Measurements from ENCODE around the gene VIPAS39. TPM values are rescaled to one million over a fixed set of nuclear protein-coding genes. Genes with fewer than 3 reads are reported as not detected.

Gene VIPAS39
- total and polyA plus RNA-seq, 9 of the 15 experiments (the other 6 are each of a cell fraction or from before 2014, with no cell fraction given): 5.7 to 25.6 (median 9.9) TPM

DNA sequence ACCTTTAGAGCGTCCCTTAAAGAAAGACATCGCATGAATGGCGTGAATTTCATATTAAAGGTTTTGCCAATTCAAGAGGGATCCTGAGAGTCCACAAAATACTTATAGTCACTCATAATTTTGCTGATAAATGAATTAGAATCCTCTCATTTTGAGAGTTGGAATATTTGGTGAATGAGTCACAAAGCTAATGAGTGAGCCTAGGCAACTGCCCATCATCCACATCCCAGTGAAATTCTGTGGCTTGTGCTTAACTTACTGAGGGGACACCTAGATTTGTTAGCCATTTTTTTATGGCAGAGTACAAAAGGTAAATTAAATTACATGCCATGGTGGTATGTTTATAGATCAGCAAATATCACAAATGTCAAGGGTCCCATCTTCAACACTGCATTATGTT lies 21.4 kb downstream of the VIPAS39 start:
- Histone ChIP-seq H3K4me1 (replicated peaks in 1 of 2; ENCODE audit: control insufficient read depth in 2 of 2, insufficient read depth in 2 of 2, low read length in 2 of 2) (no peaks in the 10 kb centered on the region), H3K4me3 (no peak overlapping the region), H3K36me3 (ENCODE audit: control insufficient read depth, insufficient read depth, low read length) (peaks cover 12% of the 10 kb centered on the region; the same call in 1 of the 3 replicates), H3K9ac (ENCODE audit: insufficient read depth in 1 of 2, low read depth in 2 of 2, low read length in 2 of 2) (no peak overlapping the region), H3K27ac (ENCODE audit: extremely low read depth, low read depth, low read length) (no peak overlapping the region), H3K9me1 (ENCODE audit: control insufficient read depth, insufficient read depth, low read length) (no peaks in the 10 kb centered on the region), H3K27me3 (ENCODE audit: control insufficient read depth in 2 of 2, insufficient read depth in 2 of 2, low read length in 2 of 2) (no peaks in the 10 kb centered on the region), H3K9me3 (replicated peaks; ENCODE audit: control insufficient read depth, insufficient read depth, low read depth, low read length) (no peaks in the 10 kb centered on the region), H3K4me2 (ENCODE audit: insufficient read depth, low read length) (no peak overlapping the region), H2AFZ (ENCODE audit: low read depth, low read length) (no peak overlapping the region), H4K20me1 (replicated peaks; ENCODE audit: control insufficient read depth, insufficient read depth, low read length) (no peaks in the 10 kb centered on the region), H3K79me2 (ENCODE audit: control insufficient read depth, insufficient read depth, low read length) (no peaks in the 10 kb centered on the region)
- WGBS (ENCODE audit: insufficient coverage, low coverage, missing lambda C conversion rate): 94% methylated on average over 3 of the region's 3 CpGs
- no peak for ATAC-seq
- CTCF ChIA-PET (ENCODE audit: low intra/inter-chr PET ratio): no interaction called here
- POLR2A ChIA-PET: no interaction called here
- no peak for FAIRE-seq
- intact Hi-C loops (cut with micrococcal nuclease): no loop called here
- in situ Hi-C loops (cut with MboI): no loop called here
- BruUV-seq (replicated peaks): no TSS peak
- TF ChIP-seq, protein P1, sequence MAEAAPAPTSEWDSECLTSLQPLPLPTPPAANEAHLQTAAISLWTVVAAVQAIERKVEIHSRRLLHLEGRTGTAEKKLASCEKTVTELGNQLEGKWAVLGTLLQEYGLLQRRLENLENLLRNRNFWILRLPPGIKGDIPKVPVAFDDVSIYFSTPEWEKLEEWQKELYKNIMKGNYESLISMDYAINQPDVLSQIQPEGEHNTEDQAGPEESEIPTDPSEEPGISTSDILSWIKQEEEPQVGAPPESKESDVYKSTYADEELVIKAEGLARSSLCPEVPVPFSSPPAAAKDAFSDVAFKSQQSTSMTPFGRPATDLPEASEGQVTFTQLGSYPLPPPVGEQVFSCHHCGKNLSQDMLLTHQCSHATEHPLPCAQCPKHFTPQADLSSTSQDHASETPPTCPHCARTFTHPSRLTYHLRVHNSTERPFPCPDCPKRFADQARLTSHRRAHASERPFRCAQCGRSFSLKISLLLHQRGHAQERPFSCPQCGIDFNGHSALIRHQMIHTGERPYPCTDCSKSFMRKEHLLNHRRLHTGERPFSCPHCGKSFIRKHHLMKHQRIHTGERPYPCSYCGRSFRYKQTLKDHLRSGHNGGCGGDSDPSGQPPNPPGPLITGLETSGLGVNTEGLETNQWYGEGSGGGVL (CRISPR knock-in tag; IDR thresholded peaks at IDR 0.05): no peak
- TF ChIP-seq ZNF589 (CRISPR knock-in tag; IDR thresholded peaks at IDR 0.05; ENCODE audit: low read depth): no peak
- no peak for TF ChIP-seq MCM7 (IDR thresholded peaks at IDR 0.05)
- no peak for TF ChIP-seq SMAD1 (IDR thresholded peaks at IDR 0.05; ENCODE audit: low read depth, low read length, partially characterized antibody)
- TF ChIP-seq ZNF384 (IDR thresholded peaks at IDR 0.05; ENCODE audit: low read depth, low read length): no peak
- TF ChIP-seq, protein P2, sequence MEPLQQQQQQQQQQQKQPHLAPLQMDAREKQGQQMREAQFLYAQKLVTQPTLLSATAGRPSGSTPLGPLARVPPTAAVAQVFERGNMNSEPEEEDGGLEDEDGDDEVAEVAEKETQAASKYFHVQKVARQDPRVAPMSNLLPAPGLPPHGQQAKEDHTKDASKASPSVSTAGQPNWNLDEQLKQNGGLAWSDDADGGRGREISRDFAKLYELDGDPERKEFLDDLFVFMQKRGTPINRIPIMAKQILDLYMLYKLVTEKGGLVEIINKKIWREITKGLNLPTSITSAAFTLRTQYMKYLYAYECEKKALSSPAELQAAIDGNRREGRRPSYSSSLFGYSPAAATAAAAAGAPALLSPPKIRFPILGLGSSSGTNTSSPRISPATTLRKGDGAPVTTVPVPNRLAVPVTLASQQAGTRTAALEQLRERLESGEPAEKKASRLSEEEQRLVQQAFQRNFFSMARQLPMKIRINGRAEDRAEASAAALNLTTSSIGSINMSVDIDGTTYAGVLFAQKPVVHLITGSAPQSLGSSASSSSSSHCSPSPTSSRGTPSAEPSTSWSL (CRISPR knock-in tag; IDR thresholded peaks at IDR 0.05; ENCODE audit: borderline replicate concordance): no peak
- no peak for TF ChIP-seq PHF8 (IDR thresholded peaks at IDR 0.05; ENCODE audit: borderline replicate concordance, low read length)
- DNase-seq (ENCODE audit: extremely low read depth in 1 of 4, low spot score in 3 of 4): no peak
